Muscle of leg (tissue), 11 donors: ENCODE data around the gene RIMKLB. TPM values are rescaled to one million over a fixed set of nuclear protein-coding genes. Genes with fewer than 3 reads are reported as not detected.
"Not testable (repeated sequence)": the region's sequence is repeated elsewhere in the genome, so short reads cannot be mapped to it uniquely, and the experiment has no call there.

Experiments used
- DNase-seq: peaks from one replicate; pipeline ENCODE4 v3.0.0; 2013
- H3K27ac ChIP-seq: one replicate; pipeline ENCODE4 v1.5.1; 2013; ENCODE audit warnings: mild to moderate bottlenecking, low read length, control low read depth
- H3K27me3 ChIP-seq: one replicate; pipeline ENCODE4 v1.6.1; 2013; ENCODE audit warnings: low read length; ENCODE audit not compliant: control insufficient read depth, insufficient read depth
- H3K36me3 ChIP-seq: one replicate; pipeline ENCODE4 v1.6.1; 2013; ENCODE audit warnings: low read length; ENCODE audit not compliant: control insufficient read depth, insufficient read depth
- H3K4me1 ChIP-seq: one replicate; pipeline ENCODE4 v1.6.1; 2013; ENCODE audit warnings: low read length; ENCODE audit not compliant: control insufficient read depth, insufficient read depth
- H3K4me3 ChIP-seq: one replicate; pipeline ENCODE4 v1.5.1; 2013; ENCODE audit warnings: low read length, control low read depth
- H3K9me3 ChIP-seq: replicated peaks from 2 replicates; pipeline ENCODE4 v1.6.1; 2013; ENCODE audit warnings: low read depth, low read length; ENCODE audit not compliant: control insufficient read depth
- WGBS: methylation state at CpG from one replicate; pipeline ENCODE4 v1.1.5; 2013; ENCODE audit warnings: missing lambda C conversion rate; ENCODE audit not compliant: insufficient coverage; 5-methylcytosine and 5-hydroxymethylcytosine counted together
- polyA plus RNA-seq, 8 donors: library from polyadenylated mRNA; unstranded; fragments of 120-200 nt; gene quantifications; one replicate each; pipeline versions ENCODE4 v1.2.1 to v1.2.3, GENCODE V29; 2013; ENCODE audit warnings: inconsistent platforms in 1 of 8, low replicate concordance in 1 of 8; ENCODE audit not compliant: insufficient read length in 8 of 8, insufficient read depth in 1 of 8
- total RNA-seq: library from RNA; stranded (reverse); fragments of 120-200 nt; gene quantifications from one replicate; pipeline ENCODE4 v1.2.4, GENCODE V29; 2013

The RIMKLB gene
- total and polyA plus RNA-seq, 9 donors: 64.1 to 104 (median 74.8) TPM

DNA sequence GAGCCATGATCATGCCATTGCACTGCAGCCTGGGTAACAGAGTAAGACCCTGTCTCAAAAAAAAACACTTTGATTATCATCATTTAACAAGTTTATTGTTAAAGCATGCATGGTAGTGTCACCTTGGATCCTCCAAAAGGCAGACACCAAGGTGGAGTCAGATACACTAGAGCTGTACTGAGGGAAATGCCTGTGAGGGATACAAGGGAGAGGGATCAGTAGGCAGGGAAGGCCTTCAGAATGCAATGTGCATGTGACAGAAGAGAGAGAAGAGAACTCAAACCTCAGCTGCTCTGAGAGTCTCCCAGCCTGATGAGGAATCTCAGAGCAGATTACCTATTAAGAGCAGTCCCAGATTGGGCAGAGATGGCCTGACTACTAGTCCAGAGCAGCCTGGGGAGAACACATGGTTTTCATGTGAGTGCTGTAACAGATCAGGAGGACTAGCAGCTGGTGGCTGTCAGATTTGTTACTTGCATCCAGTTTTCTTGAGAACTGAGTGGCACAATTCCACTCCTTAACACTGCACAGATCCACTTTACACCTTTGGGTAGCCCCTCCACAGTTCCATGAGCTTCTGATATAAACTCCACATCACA, 86.6 kb downstream of the RIMKLB start:
- DNase-seq: no peak
- Histone ChIP-seq H3K27me3 (no peaks in the 10 kb centered on the region), H3K9me3 (no peaks in the 10 kb centered on the region), H3K4me3 (no peak overlapping the region), H3K4me1 (no peaks in the 10 kb centered on the region), H3K36me3 (peaks cover 6% of the 10 kb centered on the region), H3K27ac (no peak overlapping the region)

DNA sequence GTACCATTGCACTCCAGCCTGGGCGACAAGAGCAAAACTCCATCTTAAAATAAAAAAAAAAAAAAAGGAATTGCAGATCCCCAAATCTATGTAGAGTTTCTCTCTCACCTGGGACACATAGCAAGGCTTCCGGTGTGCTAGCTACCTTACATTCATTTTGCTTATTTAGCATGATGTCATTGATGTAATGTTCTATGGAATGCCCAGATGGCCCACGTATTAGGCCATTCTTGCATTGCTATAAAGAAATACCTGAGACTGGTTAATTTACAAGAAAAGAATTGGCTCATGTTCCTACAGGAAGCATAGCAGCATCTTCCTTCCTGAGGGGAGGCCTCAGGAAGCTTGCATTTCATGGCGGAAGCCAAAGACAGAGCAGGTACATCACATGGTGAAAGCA, 87.7 kb downstream of the RIMKLB start:
- Histone ChIP-seq H3K36me3 (peaks cover 6% of the 10 kb centered on the region), H3K4me3 (no peak overlapping the region), H3K9me3 (no peaks in the 10 kb centered on the region), H3K4me1 (no peaks in the 10 kb centered on the region), H3K27ac (no peak overlapping the region), H3K27me3 (no peaks in the 10 kb centered on the region)
- no peak for DNase-seq
- no CpG with 5 or more reads among the region's 4 CpGs for WGBS

- H3K36me3 ChIP-seq, H3K4me1 ChIP-seq, H3K27me3 ChIP-seq, H3K27ac ChIP-seq, H3K9me3 ChIP-seq, H3K4me3 ChIP-seq, DNase-seq: not testable (repeated sequence)
- WGBS: 95% methylated on average over 27 of the region's 28 CpGs
Measured at GRCh38 chr12:8787206-8787605, 89.4 kb downstream of the RIMKLB start.

- H3K4me3 ChIP-seq, H3K4me1 ChIP-seq, DNase-seq, H3K27me3 ChIP-seq, H3K9me3 ChIP-seq, H3K27ac ChIP-seq, H3K36me3 ChIP-seq: not testable (repeated sequence)
- 63% methylated on average over 13 of the region's 13 CpGs for WGBS
Measured at GRCh38 chr12:8788706-8789105, 90.9 kb downstream of the RIMKLB start.

DNA sequence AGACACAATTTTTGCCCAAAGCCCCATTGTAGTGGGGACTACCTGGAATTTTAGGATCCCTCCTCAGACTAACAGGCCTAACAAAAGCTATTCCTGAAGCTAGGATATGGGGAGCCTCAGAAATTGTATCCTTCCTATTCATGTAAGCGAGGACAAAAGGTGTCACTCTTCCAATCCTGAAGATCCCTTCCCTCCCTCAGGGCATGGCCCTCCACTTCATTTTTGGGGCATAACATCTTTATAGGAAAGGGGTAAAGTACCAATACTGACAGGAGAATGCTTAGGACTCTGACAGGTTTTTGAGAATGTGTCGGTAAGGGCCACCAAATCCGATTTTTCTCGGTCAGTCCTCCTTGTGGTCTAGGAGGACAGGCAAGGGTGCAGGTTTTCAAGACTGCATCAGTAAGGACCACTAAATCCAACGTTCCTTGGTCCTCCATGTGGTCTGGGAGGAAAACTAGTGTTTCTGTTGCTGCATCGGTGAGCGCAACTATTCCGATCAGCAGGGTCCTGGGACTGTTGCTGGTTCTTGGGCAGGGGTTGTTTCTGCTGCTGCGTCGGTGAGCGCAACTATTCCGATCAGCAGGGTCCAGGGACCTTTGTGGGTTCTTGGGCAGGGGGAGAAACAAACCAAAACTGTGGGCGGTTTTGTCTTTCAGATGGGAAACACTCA, 91.7 kb downstream of the RIMKLB start:
- DNase-seq, H3K27ac ChIP-seq, H3K36me3 ChIP-seq, H3K4me3 ChIP-seq, H3K27me3 ChIP-seq, H3K4me1 ChIP-seq, H3K9me3 ChIP-seq: not testable (repeated sequence)
- 77% methylated on average over 8 of the region's 13 CpGs for WGBS

DNA sequence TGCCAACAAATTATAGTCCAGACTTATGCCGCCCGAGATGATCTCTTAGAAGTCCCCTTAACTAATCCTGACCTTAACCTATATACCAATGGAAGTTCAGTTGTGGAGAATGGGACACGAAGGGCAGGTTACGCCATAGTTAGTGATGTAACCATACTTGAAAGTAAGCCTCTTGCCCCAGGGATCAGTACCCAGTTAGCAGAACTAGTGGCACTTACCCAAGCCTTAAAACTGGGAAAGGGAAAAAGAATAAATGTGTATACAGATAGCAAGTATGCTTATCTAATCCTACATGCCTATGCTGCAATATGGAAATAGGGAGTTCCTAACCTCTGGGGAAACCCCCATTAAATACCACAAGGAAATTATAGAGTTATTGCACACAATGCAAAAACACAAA, 95.4 kb downstream of the RIMKLB start:
- not testable (repeated sequence) for DNase-seq, H3K36me3 ChIP-seq, H3K27me3 ChIP-seq, H3K4me1 ChIP-seq, H3K27ac ChIP-seq, H3K4me3 ChIP-seq, H3K9me3 ChIP-seq
- no CpG with 5 or more reads among the region's 4 CpGs for WGBS

GRCh38 chr12:8794611-8795010, 96.8 kb downstream of the RIMKLB start:
- not testable (repeated sequence) for DNase-seq, H3K4me1 ChIP-seq
- 97% methylated on average over 21 of the region's 21 CpGs for WGBS

GRCh38 chr12:8796831-8797626, 99.2 kb downstream of the RIMKLB start:
- no peaks in the 10 kb centered on the region for H3K36me3 ChIP-seq
- no peaks in the 10 kb centered on the region for H3K4me1 ChIP-seq
- H3K4me3 ChIP-seq: no peak overlapping the region
- 96% methylated on average over 3 of the region's 5 CpGs for WGBS
- H3K27me3 ChIP-seq: no peaks in the 10 kb centered on the region
- H3K27ac ChIP-seq: no peak overlapping the region
- no peak for DNase-seq
- no peaks in the 10 kb centered on the region for H3K9me3 ChIP-seq

More at GRCh38 chr12:8794611-8795010, 96.8 kb downstream of the RIMKLB start:
- H3K27ac ChIP-seq, H3K27me3 ChIP-seq, H3K36me3 ChIP-seq, H3K4me3 ChIP-seq, H3K9me3 ChIP-seq: not testable (repeated sequence)

DNA sequence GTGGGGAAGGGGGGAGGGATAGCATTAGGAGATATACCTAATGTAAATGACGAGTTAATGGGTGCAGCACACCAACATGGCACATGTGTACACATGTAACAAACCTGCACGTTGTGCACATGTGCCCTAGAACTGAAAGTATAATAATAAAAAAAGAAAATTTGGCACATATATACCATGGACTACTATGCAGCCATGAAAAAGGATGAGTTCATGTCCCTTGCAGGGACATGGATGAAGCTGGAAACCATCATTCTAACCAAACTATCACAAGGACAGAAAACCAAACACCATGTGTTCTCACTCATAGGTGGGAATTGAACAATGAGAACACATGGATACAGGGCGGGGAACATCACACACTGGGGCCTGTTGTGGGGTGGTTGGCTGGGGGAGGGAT, 103.4 kb downstream of the RIMKLB start:
- not testable (repeated sequence) for DNase-seq, H3K27ac ChIP-seq, H3K9me3 ChIP-seq, H3K27me3 ChIP-seq, H3K36me3 ChIP-seq, H3K4me1 ChIP-seq, H3K4me3 ChIP-seq
- no CpG with 5 or more reads among the region's 3 CpGs for WGBS

DNA sequence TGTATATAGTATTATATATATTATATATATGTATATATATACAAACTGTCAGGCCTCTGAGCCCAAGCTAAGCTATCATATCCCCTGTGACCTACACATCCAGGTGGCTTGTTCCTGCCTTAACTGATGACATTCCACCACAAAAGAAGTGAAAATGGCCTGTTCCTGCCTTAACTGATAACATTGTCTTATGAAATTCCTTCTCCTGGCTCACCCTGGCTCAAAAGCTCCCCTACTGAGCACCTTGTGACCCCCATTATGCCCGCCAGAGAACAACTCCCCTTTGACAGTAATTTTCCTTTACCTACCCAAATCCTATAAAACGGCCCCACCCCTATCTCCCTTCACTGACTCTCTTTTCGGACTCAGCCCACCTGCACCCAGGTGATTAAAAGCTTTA, 107.0 kb downstream of the RIMKLB start:
- DNase-seq, H3K4me1 ChIP-seq, H3K9me3 ChIP-seq, H3K27ac ChIP-seq, H3K36me3 ChIP-seq, H3K27me3 ChIP-seq, H3K4me3 ChIP-seq: not testable (repeated sequence)
- 91% methylated on average over 3 of the region's 3 CpGs for WGBS
